NOMO-1 (cell line): ENCODE measurements around the gene CD9.
"Not testable (repeated sequence)": the region's sequence is repeated elsewhere in the genome, so short reads cannot be mapped to it uniquely, and the experiment has no call there.

Experiments
- DNase-seq, 2 experiments: peaks; one replicate each; lab custom pipeline; 2025; ENCODE audit not compliant: unreplicated experiment in 2 of 2; lab: John Stamatoyannopoulos, UW

CD9 gene

DNA sequence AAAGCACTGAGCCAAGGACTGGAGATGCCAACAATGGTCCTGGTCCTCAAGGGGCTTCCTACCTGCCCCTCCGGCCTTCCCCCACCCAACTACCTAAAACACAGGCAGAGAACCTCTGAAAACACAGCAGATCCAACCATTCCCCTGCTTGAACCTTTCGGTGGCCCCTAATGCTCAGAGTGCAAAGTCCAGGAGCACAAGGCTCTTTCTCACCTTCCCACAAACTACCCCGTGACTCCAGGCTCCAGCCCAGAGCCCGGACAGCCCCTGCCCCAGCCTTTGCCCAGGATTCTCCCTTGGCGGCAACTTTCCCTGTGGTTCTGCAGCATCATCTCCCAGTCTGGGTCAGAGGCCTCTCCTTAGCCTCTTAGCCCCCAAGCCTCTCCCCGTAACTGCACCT lies 1.6 kb upstream of the CD9 start:
- no peak for DNase-seq

- DNase-seq: peak in 1 of 2 experiments; percentile 7
Measured at GRCh38 chr12:6198985-6199530, 1.1 kb upstream of the CD9 start.

GRCh38 chr12:6199531-6200255 lies 507 bp upstream of the CD9 start:
- DNase-seq: no peak

GRCh38 chr12:6201213-6201608 lies 1.0 kb downstream of the CD9 start:
- DNase-seq: no peak

DNA sequence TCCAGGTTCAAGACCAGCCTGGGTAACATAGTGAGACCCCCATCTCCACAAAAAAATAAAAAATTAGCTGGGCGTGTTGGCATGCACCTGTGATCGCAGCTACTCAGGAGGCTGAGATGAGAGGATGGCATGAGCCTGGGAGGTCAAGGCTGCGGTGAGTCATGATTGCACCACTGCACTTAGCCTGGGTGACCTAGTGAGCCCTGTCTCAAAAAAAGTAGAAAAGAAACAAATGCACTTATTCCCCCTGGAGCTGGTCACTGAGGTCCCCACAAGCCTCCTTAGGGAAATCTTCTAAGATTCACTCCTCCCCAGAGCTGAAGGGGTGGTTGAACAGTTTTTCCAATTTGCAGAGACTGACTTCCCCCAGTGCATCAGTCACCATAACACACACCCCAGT lies 1.6 kb downstream of the CD9 start:
- no peak for DNase-seq

DNA sequence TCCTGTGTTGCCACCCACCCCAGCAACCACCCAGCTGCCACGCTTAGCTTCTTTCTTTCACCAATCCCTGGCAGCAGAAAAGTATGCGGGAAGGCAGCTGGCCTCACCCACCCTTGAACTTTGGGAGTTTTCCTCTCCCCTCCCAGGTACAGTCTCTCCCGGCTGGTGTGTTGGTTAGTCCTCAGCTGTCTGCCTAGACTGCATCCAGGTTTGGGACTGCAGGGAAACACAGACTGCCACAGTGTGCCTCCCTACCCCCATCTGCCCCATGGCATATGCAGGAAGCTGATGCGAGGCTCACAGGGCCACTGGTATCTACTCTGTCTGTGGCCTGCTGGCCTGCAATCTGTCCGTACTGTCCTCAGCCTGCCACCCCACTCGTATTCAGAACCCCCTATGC lies 2.1 kb downstream of the CD9 start:
- no peak for DNase-seq

- no peak for DNase-seq
Measured at GRCh38 chr12:6202846-6203245, 2.6 kb downstream of the CD9 start.

DNA sequence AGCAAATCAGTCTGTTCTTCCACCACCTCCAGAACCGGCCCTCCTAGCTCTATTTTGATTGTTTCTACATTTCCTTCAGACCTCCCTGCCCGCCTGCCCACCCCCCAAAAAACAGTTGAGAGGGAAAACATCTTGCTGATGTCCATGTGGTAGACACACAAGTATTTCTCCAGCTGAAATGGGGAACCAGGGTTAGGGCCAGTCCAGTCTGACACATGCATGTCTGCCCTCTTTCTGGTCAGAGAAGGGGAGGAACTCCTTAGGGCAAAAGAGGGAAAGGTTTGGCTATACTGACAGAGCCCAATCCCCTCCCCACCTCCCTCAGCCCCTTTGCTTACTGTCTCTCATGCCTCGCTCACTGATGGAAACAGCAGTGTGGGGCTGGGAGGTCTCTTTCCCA lies 3.4 kb downstream of the CD9 start:
- no peak for DNase-seq

DNA sequence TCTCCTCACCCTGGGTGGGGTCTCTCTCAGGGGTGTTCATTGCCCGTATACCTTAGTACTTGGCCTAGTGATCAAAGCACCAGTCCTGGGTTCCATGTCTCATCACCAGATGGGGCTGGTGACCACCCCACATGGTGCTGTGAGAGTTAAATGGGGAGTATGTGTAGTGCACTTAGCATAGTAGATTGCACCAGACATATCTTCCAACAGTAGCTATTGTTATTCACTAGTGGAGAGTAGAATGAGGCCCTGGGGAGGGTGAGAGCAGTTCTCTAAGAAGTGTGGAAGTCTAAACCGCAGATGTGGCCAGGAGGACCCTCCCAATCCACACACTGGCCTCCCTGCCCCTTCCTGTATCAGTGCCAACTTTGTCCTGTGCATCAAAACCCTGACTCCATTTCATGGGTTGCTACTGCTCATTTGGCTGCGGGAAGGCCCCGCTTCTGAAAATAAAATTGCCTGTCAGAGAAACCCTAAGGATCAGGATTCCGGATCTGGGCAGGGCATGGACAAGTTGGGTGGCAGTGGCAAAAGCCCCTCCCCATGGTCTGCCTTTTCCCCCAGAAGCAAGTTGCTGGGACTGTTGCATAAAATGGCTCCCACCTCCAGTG lies 4.4 kb downstream of the CD9 start:
- no peak for DNase-seq

GRCh38 chr12:6205144-6205539 lies 4.9 kb downstream of the CD9 start:
- DNase-seq: no peak

DNA sequence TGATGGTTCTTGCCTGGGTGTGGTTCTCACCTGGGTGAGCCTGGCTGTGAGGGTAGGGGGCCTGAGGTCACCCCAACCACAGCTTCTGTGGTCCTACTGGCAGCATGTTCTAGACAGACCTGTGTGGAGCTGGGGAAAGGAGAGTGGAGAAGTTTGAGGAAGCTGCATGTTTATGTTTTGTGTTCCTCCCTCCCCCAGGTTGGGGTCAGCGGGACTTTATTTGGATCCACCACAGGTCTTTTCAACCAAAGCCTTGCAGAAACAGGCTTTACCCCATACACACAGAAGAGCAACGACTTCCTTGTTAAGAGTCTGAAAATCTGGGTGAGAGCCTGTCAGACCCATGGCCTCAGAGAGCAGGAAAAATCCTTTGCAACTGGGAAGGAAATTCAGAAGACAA lies 5.6 kb downstream of the CD9 start:
- no peak for DNase-seq

GRCh38 chr12:6206327-6206726 lies 6.1 kb downstream of the CD9 start:
- DNase-seq: no peak

GRCh38 chr12:6207259-6207925 lies 7.2 kb downstream of the CD9 start:
- DNase-seq: no peak

GRCh38 chr12:6208130-6208529 lies 7.9 kb downstream of the CD9 start:
- no peak for DNase-seq

GRCh38 chr12:6209428-6209827 lies 9.2 kb downstream of the CD9 start:
- not testable (repeated sequence) for DNase-seq

DNA sequence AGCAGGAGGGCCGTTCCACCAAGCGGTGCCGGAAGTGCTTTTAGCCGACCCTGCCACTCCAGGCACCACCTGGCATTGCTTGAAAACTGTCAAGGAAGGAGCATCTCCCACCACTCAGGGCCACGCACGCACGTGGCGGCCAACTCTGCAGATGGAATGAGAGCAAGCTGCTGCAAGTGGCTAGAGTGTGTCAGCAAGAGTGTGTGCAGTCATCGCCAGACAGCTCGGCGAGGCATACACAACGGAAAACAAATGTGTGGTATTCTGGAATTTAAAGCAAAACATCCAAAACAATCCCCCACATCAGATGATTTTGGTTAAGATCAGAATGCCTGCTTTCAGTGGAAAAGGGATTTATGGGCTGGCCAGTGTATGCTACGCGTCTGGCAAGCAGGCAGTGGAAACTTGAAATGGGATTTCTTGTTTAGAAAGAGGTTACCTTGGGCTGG lies 11.2 kb downstream of the CD9 start:
- DNase-seq: no peak

- no peak for DNase-seq
Measured at GRCh38 chr12:6212086-6212485, 11.9 kb downstream of the CD9 start.

GRCh38 chr12:6213969-6214368 lies 13.8 kb downstream of the CD9 start:
- no peak for DNase-seq

DNA sequence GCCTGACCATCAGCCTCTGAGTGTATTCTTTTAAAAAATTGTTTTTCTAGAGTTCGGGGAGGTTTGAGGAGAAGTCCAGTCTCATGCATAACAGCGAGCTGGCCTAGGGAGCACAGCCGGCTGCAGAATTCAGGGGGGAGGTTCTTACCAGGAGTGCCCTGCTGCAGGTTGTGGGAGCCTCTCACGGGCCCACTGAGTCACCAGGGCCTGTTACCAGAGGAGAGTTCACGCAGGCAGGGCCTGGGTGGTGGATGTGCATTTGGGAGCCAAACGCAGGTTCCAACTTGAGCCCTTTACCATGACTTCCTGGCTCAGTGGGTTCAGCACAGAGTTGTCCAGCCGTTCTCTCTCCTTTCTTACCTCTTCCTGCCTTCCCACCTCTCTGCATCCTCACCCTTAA lies 14.4 kb downstream of the CD9 start:
- no peak for DNase-seq

GRCh38 chr12:6215120-6215807 lies 15.1 kb downstream of the CD9 start:
- no peak for DNase-seq

DNA sequence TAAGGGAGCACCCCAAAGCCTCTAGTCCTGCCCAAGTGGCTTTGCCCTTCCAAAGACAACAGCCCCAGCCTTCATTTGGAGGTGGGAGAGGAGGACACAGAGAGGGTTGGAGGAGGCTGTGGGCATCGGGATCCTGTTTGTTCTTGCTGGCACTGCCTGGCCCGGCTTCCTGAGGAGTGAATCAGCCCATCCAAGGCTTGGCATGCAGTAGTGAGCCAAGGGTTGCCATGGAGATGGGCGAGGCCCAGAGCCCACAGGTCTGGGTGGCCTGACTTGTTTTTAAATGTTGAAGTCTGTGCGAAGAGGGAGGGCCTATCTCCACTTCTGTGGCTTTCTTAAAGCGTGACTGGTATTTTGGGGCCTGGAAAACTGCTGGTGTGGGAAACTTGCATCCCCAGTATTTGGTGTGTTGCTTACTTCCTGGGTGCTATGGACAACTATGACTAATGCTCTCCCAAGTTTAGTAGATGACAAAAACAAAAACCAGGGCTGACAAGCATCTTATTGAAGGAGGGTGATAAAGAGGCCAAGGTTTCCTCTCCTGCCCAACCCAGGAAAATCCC lies 15.8 kb downstream of the CD9 start:
- no peak for DNase-seq
